Measurements from ENCODE around the gene CEP85L. TPM values are rescaled to one million over a fixed set of nuclear protein-coding genes. Genes with fewer than 3 reads are reported as not detected.

CEP85L gene
- total RNA-seq, 1 donor from 2014 or later, result 16.8 TPM

DNA sequence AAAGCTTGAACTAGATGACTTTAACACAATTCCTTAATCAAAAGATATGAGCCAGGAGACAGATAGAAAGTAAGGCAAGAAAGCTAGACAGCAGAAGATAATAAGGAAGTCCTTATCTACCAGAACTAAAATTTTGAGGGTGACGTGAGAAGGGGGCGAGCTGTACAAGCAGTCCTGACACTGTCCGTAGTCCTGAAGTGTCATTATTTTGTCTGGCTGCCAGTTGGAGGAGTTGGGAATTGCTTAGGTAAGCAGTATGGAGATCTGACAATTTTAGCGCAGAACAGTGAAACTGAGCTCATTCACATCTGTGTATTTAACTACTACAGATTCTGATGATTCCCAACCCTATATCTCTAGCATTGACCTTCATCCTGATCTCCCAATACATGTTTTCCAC, 25.8 kb upstream of the CEP85L start:
- no peak overlapping the region for H3K4me3 Mint-ChIP-seq
- H3K27me3 Mint-ChIP-seq (ENCODE audit: low read depth), result no peaks in the 10 kb centered on the region
- no peak for DNase-seq (ENCODE audit: low read depth, low spot score)
- peaks cover 21% of the 10 kb centered on the region for H3K4me1 Mint-ChIP-seq
- H3K36me3 Mint-ChIP-seq (ENCODE audit: low read depth), result no peaks in the 10 kb centered on the region
- no peaks in the 10 kb centered on the region for H3K9me3 Mint-ChIP-seq
- H3K27ac Mint-ChIP-seq (ENCODE audit: unreplicated experiment), result no peak overlapping the region
- TF ChIP-seq CTCF (conservative IDR thresholded peaks at IDR 0.05), result no peak

DNA sequence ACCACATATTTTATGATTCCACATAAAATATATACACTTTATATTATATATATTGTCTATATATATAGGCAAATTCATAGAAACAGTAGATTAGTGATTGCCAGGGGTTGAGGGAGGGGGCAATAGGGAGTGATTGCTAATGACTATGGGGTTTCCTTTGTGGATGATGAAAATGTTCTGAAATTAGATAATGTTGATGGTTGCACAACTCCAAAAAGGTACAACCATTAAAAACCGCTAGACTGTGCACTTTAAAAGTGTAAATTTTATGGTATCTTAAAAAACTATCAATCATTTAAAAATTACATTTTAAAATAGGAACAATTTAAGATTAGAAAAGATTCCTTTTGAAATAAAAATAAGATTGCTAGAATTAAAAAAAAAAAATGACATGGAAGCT, 23.8 kb upstream of the CEP85L start:
- Mint-ChIP-seq H3K27ac (ENCODE audit: unreplicated experiment) (no peak overlapping the region), H3K36me3 (ENCODE audit: low read depth) (no peaks in the 10 kb centered on the region), H3K9me3 (no peaks in the 10 kb centered on the region), H3K27me3 (ENCODE audit: low read depth) (no peaks in the 10 kb centered on the region), H3K4me3 (no peak overlapping the region), H3K4me1 (peaks cover 9% of the 10 kb centered on the region)
- DNase-seq (ENCODE audit: low read depth, low spot score), result no peak
- TF ChIP-seq CTCF (conservative IDR thresholded peaks at IDR 0.05), result no peak

- H3K27ac Mint-ChIP-seq (ENCODE audit: unreplicated experiment), result no peak overlapping the region
- no peaks in the 10 kb centered on the region for H3K36me3 Mint-ChIP-seq (ENCODE audit: low read depth)
- no peak overlapping the region for H3K4me3 Mint-ChIP-seq
- peaks cover 9% of the 10 kb centered on the region for H3K4me1 Mint-ChIP-seq
- H3K27me3 Mint-ChIP-seq (ENCODE audit: low read depth), result no peaks in the 10 kb centered on the region
- no peaks in the 10 kb centered on the region for H3K9me3 Mint-ChIP-seq
- TF ChIP-seq CTCF (conservative IDR thresholded peaks at IDR 0.05), result no peak
- DNase-seq (ENCODE audit: low read depth, low spot score), result no peak
Observed at GRCh38 chr6:118674772-118675171, 23.4 kb upstream of the CEP85L start.

GRCh38 chr6:118672678-118673077, 21.3 kb upstream of the CEP85L start:
- no peaks in the 10 kb centered on the region for H3K36me3 Mint-ChIP-seq (ENCODE audit: low read depth)
- DNase-seq (ENCODE audit: low read depth, low spot score), result no peak
- no peak for TF ChIP-seq CTCF (conservative IDR thresholded peaks at IDR 0.05)
- no peaks in the 10 kb centered on the region for H3K27me3 Mint-ChIP-seq (ENCODE audit: low read depth)
- no peaks in the 10 kb centered on the region for H3K9me3 Mint-ChIP-seq
- no peak overlapping the region for H3K4me3 Mint-ChIP-seq
- no peaks in the 10 kb centered on the region for H3K4me1 Mint-ChIP-seq
- no peak overlapping the region for H3K27ac Mint-ChIP-seq (ENCODE audit: unreplicated experiment)

DNA sequence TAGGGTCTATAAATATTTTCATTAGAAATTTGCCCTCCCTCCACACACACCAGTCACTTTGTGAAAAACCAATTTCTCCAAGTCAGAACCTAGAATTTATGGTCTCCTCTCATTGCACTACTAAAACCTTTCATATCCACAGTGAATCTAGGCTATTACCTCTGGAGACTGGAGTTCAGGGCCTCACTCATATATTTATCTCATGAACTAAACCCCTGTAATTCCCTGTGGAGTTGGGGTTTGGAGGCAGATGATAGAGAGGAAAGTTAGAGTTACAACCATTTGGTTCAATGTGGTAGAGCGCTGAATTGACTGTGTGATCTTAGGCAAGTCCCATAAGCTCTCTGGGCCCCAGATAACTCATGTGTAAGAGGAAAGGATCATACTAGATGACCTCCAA, 18.2 kb upstream of the CEP85L start:
- Mint-ChIP-seq H3K4me3 (no peak overlapping the region), H3K4me1 (no peaks in the 10 kb centered on the region), H3K9me3 (no peaks in the 10 kb centered on the region), H3K27ac (ENCODE audit: unreplicated experiment) (no peak overlapping the region), H3K27me3 (ENCODE audit: low read depth) (no peaks in the 10 kb centered on the region), H3K36me3 (ENCODE audit: low read depth) (no peaks in the 10 kb centered on the region)
- TF ChIP-seq CTCF (conservative IDR thresholded peaks at IDR 0.05), result no peak
- no peak for DNase-seq (ENCODE audit: low read depth, low spot score)
